ENCODE measurements around the gene DEF6. TPM values are rescaled to one million over a fixed set of nuclear protein-coding genes. Genes with fewer than 3 reads are reported as not detected.

The DEF6 gene
- total and polyA plus RNA-seq, 2 of the 8 experiments (the other 6 are each of a cell fraction or from before 2014, with no cell fraction given) = 3.3 to 4.1 TPM

- no peak for TF ChIP-seq TAF7 (optimal IDR thresholded peaks at IDR 0.05; ENCODE audit: borderline replicate concordance, low read depth, low read length)
- no peak for TF ChIP-seq SIN3A (conservative IDR thresholded peaks at IDR 0.05 in 1 of 2, IDR thresholded peaks at IDR 0.05 in 1 of 2; ENCODE audit: low read depth in 1 of 2, low read length in 2 of 2)
These were observed 18.9 kb upstream of the DEF6 start (continued) for GRCh38 chr6:35278708-35279107.
